GM12873 (cell line): ENCODE data around the gene PPP3CA.

Source experiments
- CTCF ChIP-seq: IDR thresholded peaks from 2 replicates; pipeline ENCODE4 v1.5.1; 2012; ENCODE audit warnings: low read depth, mild to moderate bottlenecking, moderate library complexity, low read length, control low read depth; ENCODE audit not compliant: insufficient read depth; ENCODE audit errors: missing control alignments

The PPP3CA gene

GRCh38 chr4:100983426-100983825 is 363.9 kb downstream of the PPP3CA start:
- no peak for TF ChIP-seq CTCF

GRCh38 chr4:100982345-100982744 is 365.0 kb downstream of the PPP3CA start:
- TF ChIP-seq CTCF: no peak

- TF ChIP-seq CTCF: no peak
Observed at GRCh38 chr4:100981447-100982204, 365.7 kb downstream of the PPP3CA start.

GRCh38 chr4:100979736-100980135 is 367.6 kb downstream of the PPP3CA start:
- TF ChIP-seq CTCF: no peak

- no peak for TF ChIP-seq CTCF
Observed at GRCh38 chr4:100977746-100978397, 369.5 kb downstream of the PPP3CA start.

- TF ChIP-seq CTCF: no peak
Observed at GRCh38 chr4:100977274-100977673, 370.1 kb downstream of the PPP3CA start.
